LNCAP (cell line): Measurements from ENCODE around the gene PACS1.

Source experiments
- TF ChIP-seq, protein P1 (sequence below): fragments of 450-650 bp; IDR thresholded peaks from 2 replicates; pipeline ENCODE4 v1.5.1; 2017; ENCODE audit warnings: mild to moderate bottlenecking

Gene PACS1

DNA sequence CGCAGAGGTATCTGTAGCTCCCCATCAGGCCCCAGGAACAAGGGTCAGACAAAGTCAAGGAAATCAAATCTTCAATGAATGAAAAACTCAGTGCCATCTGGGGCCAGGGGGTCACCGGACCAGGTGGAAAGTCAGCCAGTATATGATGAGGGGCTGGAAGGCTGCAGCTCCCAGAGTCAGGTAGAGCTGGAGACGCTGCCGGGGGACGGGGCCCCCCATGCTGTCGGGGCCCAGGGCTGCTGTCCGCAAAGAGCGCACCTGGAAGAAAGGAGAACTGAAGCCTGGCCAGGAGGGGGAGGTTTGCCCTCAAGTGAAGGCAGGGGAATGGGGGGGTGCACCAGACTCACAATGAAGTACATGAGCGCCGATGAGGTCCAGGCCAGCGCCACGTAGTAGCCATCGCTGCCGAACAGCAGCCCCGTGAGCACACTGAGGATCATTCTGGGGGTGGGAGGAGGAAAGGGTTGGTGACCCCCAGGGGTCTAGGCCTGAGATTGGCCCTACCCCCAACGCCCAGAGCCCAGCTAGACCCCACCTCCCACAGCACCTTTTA lies 214.5 kb downstream of the PACS1 start:
- TF ChIP-seq, protein P1, sequence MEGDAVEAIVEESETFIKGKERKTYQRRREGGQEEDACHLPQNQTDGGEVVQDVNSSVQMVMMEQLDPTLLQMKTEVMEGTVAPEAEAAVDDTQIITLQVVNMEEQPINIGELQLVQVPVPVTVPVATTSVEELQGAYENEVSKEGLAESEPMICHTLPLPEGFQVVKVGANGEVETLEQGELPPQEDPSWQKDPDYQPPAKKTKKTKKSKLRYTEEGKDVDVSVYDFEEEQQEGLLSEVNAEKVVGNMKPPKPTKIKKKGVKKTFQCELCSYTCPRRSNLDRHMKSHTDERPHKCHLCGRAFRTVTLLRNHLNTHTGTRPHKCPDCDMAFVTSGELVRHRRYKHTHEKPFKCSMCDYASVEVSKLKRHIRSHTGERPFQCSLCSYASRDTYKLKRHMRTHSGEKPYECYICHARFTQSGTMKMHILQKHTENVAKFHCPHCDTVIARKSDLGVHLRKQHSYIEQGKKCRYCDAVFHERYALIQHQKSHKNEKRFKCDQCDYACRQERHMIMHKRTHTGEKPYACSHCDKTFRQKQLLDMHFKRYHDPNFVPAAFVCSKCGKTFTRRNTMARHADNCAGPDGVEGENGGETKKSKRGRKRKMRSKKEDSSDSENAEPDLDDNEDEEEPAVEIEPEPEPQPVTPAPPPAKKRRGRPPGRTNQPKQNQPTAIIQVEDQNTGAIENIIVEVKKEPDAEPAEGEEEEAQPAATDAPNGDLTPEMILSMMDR, result no peak

DNA sequence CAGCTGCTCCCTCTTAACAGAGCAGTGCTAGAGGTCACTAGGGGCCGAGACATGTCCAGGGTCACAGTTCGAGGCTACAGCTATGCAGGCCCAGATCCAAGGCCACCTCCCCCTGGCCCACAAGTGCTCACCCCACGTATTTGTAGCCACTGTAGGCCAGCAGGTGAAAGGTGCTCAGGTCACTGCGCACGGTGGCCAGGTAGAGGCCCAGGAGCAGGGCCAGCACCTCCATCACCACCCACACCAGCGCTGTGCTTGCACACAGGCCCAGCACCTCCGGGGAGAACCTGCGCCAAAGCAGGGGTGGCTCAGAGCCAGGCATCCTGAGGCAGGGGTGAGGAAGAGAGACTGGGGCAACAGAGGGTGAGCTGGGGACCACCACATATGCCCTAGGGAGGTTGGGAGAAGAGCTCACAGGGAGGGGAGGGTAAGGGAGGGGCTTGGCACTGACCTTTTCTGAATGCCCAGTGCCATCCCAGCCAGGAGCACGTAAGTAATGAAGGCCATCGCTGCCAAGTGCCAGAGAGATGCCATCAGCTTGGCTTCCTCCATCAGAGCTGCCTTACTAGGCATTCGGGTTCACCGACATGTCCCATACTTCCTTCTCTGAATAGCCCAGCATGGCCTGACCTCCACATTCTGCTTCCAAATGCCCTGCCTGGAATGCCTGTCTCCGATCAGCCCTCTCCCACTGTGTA lies 215.3 kb downstream of the PACS1 start:
- TF ChIP-seq, protein P1, result no peak

DNA sequence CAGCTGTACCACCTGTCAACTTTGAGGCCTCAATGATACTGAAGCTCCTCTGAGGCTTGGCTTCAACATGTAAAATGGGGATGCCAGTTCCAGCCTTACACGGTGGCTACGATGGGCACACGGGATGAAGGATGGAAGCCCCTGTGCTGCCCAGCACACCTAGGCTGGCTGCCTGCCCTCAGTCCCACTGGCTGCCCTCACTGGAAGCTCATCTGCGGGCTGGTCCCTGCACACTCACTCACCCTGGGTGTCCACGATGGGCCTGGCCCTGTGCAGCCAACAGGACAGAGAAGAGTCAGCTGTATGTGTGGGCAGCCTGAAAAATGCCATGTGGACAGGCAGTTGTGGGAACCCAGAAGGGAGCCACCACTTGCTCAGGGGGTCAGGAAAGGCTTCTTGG lies 216.6 kb downstream of the PACS1 start:
- TF ChIP-seq, protein P1, result no peak

DNA sequence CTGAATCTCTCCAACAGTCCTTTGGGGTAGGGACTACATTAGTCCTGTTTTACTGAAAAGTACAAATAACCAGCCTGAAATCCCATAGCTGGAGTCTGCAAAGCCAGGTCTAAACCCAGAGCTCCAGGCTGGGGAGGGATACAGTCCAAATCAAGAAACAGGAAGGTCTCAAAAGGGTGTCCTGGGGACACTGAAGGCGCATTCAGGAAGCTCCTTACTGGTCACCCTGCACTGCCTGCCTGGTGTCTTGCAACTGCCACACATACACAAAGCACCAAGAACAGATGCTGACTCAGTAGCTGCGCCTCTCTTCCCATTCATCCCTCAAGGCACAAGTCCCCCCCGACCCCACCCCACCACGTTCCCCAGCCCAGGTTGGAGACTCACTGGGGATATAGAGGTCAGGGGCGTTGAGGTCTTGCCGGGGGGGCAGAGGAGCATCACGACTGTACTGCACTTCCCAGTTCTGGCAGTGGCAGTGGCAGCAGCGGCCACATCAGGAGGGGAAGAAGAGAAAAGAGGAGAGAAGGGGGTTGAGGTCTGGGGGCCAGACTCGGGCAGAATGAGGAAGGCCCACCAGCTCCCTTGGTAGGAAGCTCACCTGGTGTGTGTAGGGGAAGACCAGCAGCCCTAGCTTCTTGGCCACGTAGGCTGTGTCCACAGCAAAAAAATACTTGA lies 217.3 kb downstream of the PACS1 start:
- TF ChIP-seq, protein P1, result no peak

DNA sequence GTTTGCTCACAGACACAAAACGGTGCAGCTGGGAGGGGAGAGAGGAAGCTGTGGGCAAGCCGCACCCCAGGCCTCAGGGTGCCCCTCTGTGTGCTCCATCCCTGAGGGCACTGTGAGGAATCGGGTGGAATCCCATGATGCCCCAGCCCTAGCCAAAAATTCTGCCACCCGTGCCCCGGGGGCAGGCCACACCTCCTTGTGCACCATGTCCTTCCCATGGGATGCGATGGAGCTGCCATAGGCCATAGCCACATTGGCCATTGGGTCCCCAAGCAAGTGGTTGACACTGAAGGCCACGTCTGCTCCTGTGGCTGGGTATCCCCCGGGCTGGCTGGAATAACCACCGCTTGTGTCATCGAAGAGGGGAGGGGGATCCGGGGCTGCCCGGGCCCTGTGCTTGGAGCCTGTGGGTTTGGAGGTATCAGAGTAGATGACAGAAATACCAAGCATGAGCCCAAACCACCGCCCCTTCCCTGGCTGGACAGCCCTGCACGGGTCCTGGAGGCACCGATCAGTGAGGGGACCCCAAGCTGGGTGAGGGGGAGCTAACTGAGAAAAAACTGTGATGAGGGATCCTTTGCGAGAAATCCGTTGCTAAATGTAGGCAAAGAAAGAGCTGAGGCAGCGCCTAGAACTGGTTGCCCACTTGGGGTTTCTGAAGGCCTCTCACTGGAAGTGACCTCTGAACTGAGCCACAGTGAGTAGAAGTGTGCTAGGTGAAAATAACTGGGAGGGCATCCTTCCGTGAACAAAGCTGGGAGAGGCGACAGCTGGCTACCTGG lies 218.0 kb downstream of the PACS1 start:
- TF ChIP-seq, protein P1, result no peak

DNA sequence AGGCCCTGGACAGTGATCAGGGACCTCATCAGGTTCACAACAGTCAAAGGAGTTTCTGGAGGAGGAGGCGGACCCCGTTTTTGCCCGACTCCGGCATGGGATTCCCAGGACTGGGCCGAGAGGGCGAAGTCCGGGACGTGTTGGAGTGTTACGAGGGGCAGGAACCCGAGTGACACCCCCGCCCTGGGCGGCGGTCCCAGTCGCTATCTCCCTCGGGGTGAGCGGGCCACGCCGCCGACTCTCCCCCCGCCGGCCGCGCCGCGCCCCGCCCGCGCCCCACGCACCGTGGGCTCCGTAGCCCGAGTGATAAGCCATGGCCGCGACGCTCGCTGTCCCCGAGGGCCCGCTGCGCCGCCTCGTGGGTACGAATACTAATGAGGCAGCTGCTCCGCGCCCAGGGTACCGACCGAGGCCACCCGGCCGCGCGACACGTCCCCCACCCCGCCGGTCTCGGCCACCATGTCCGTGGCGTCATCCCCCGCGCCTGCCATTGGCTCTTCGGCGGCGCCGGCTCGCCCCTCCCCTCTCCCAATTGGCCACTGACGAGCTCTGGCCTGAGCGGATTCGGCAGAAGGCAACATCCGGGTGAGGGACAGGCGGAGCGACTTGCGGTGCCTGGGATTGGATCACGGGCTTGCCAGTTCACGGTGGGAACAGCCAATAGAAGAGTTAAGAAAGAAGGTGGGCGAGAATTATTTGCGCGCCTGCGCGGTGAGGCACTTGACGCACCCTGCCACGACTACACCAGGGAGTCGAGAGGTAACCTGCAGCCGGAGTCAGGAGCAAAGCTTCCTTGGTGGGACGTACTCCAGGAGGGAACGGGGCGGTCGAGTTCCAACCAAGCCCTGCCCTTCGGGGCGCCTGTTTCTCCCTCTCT lies 218.8 kb downstream of the PACS1 start, which contains the start of gene YIF1A:
Gene YIF1A (minus strand): TSS at position 473 of the 877 bp plus-strand sequence. CDS start 158 bp downstream, at position 315.
- TF ChIP-seq, protein P1, result no peak
